Stimulated activated CD8-positive, alpha-beta memory T cell treated with anti-CD3 and anti-CD28 coated beads, Interleukin-4, amount 100 ng/mL, for 24 hours (primary cell): ENCODE results near the gene RAC3.

Experiments
- DNase-seq: peaks from one replicate; pipeline ENCODE4 v3.0.0-alpha.2; 2020; ENCODE audit warnings: low read depth

RAC3 gene

DNA sequence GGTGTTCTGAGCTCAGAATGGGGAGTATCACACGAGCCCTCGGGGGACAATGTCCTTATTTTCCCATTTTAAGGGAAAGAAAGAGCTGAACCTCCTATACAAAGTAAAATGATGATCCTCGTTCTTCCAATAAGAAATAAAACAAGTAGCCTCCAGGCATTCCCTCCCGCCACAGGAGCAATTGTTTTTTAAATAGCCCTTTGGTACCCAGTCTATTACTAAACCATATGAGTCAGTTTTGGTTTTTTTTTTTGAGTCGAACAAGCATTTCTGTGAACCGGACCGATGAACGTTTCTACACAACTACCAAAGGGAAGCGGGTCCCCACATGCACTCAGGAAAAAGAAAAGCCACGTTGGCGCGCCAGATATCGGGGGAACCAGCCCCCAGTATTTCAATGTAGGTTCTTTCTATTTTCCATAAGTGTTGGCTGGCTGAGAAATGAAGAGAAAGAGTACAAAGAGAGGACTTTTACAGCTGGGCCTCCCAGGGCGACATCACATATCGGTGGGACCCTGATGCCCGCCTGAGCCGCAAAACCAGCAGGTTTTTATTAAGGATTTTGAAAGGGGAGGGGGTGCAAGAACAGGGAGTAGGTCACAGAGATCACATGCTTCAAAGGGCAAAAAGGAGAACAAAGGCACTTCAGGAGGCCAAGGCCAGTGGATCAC, 9.8 kb downstream of the RAC3 start:
- DNase-seq, result no peak

DNA sequence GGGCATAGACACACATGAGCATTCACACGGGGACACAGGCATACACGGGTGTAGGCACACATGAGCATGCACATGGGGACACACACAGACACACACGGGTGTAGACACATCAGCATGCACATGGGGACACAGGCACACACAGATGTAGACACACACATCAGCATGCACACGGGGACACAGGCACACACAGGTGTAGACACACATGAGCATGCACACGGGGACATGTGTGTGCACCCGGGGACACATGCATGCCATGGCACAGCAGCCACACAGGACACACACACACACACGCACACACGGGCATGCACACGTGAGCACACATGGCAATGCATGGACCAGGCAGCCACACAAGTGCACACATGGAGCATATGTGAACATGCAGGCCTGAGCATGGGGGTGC, 11.2 kb downstream of the RAC3 start:
- DNase-seq, result no peak

DNA sequence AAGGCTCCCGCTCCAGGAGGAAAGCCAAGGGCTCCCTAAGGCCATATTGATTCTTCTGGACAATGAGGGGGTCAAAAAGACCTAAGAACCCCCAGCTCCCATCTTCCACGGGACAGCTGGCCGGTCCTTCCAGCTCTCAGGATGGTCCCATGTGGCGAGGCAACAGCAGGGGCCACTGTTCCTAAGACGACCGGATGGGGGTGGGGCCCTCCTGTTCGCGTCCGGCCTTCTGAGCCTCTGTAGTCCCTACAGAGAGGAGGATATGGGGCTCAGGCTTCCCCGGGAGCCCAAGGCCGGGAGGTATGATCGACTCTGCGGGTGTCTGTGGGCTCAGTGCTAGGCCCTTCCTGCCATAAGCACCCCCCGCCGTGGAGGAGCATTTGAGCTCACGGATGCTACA, 12.0 kb downstream of the RAC3 start:
- no peak for DNase-seq

DNA sequence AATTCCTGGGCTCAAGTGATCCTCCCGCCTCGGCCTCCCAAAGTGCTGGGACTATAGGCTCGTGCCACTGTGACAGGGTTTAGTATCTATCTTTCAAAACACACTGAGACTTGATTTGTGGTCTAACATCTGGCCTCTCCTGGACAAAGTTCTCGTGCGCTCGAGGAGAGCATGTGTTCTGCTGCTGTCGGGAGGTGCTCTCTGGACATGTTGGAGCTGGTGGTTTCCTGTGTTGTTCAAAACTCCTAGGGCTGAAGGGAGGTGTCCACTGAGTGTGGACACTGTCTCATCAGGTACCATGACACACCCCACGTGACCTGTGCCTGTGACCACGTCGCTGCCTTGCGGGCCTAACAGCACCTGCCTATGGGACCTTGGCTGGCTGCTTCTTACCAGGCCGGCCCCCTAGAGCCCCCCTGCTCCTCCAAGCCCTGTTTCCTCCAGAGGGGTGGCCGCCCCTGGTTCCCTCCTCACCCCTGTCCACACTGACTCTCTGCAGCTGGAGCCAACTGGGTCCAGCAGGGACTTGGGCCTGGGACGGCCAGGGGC, 14.5 kb downstream of the RAC3 start:
- no peak for DNase-seq

DNA sequence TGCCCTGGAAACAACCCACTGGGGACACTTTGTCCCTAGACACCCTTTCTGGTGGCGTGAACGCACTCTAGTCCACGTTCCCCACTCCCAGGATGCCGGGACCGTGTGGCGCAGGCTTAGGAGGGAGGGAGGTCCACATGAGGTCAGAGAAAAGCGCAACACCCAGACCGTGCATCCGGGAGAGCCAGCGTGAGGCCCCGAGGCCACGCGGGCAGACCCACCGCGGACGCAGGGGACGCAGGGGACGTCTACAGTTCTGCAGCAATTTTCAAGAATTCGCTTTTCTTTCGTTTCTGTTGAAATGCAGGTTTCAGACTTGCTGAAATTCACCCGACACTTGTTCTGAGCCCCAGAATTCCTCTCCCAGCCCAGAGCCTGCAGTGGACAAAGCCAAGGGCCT, 15.4 kb downstream of the RAC3 start:
- no peak for DNase-seq

- no peak for DNase-seq
These were observed 15.9 kb downstream of the RAC3 start for GRCh38 chr17:82047379-82047778.

GRCh38 chr17:82047914-82048570, 16.6 kb downstream of the RAC3 start:
- DNase-seq, result no peak

- no peak for DNase-seq
These were observed 17.1 kb downstream of the RAC3 start for GRCh38 chr17:82048571-82048971.

DNA sequence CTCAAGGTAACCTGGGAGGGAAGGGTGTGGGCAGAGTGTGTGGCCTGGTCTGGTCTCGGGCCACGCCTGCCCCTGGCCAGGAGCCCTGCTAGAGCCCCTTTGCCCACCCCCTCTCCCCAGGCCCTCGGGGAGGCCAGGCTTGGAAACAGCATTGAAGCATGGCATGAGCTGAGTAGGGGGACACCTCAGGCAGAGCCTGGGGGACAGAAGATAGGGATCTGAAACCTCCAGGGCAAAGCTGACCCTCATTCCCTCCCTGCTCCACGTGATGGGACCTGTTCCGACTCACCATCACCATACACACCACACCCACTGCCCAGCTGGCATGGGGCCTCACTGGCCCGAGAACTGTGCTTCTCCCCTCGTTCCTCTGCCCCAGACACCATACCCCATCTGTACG, 17.6 kb downstream of the RAC3 start:
- DNase-seq, result no peak

GRCh38 chr17:82049521-82049971, 18.1 kb downstream of the RAC3 start:
- no peak for DNase-seq

GRCh38 chr17:82050152-82050760, 18.8 kb downstream of the RAC3 start:
- no peak for DNase-seq

DNA sequence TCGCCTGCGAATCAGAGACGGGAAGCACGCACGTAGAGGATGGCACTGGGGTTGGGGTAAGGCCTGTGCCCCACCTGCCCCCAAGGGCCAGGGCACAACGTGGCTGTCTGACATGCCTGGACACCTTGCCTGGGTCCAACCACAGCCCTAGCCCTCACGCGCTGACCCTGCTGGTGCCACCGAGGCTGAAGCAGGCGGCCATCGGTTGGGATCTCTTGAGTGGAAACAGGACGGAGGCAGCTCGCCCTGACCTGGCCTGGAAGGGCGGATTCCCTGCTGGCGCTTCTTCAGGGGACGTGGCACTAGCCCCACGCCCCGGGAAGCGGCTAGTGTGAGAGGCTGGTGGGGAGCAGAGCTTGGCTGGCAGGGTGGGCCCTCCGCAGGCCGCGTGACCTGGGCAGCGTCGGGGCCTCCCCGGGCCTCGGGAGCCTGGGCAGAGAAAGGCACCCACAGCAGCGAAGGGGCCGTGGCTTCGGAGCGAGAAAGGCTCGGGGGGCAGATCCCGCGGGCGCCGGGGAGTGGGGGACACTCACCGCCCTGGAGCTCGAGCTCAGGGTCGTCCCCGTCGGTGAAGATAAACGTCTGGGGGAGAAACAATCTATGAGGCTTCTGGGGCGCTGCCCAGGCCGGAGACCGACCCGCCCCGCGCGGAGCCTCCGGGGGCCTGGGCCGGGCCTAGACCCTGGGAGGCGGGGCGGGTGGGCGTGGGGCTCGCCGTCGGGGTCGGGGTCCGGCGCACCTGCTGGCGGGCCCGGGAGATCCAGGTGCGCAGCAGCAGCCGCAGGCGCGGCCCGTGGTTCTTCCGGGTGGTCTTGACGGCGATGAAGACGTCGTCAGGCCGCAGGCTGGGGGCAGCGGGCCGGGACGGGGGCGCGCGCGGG, 19.5 kb downstream of the RAC3 start:
- DNase-seq, result no peak

DNA sequence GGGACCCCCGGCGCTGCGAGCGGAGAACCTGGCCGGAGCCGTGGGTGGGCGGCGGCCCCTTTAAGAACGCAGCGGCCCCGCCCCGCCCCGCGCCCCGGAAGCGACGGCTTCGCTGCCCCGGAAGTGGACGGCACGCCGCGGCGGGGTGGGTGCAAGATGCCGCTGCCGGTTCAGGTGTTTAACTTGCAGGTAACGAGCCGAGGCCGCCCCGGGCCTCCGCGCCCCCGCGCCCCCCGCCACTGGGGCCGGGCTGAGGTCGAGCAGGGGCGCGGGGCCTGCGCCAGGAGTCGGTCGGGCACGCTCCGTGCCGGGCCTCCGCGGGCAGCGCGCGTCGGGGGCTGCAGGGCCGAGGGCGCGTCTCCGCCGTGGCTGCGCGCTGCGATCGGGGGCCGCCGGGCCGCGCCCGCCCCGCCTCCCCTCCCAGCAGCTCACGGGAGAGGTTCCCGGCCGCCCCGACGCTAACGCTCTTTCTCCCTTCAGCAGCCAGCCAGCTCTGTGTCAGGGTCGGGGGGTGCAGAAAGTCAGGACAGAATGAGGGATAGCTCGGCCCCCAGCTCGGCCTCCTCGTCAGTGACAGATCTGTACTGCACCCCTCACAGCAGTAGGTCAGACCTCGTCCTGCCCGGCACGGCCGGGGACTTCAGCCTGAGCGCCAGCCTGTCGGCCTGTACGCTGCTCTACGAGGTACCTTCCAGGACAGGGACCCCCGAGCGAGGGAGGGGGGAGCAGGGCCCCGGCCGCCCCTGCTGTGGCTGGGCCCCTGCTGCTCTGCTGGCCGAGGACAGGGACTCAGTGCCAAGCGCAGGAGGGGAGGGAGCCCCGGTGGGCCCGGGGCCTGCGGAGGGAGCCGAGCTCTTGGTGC, 20.5 kb downstream of the RAC3 start, which contains the start of the genes GPS1 and RFNG:
Gene GPS1, plus strand, starts transcription at position 123 of the 862 bp plus-strand sequence. Its CDS starts 34 bp downstream, at position 157.
Gene RFNG, minus strand, starts transcription at position 36 of the 862 bp plus-strand sequence. CDS start 45 bp downstream, outside the sequence.
- peak; percentile 84 for DNase-seq

GRCh38 chr17:82052638-82053059, 21.2 kb downstream of the RAC3 start:
- no peak for DNase-seq

DNA sequence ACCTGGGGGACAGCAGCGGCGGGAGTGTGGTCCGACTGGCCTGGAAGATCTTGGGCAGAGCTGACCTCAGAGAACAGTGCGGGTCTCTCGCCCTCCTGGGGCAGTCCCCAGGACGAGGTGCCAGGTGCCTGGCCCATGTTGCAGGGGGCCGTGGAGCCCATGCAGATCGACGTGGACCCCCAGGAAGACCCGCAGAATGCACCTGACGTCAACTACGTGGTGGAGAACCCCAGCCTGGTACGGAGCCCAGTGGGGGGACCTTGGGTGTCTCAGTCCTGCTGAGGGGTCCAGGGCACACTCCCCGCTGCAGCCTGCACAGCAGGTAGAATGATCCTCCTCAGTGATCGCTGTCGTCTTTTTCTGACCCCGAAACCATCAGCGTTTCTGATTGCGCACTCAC, 21.7 kb downstream of the RAC3 start:
- no peak for DNase-seq

- DNase-seq, result no peak
These were observed 22.2 kb downstream of the RAC3 start for GRCh38 chr17:82053556-82054263.

- no peak for DNase-seq
These were observed 23.0 kb downstream of the RAC3 start for GRCh38 chr17:82054351-82055022.

GRCh38 chr17:82055023-82055964, 23.8 kb downstream of the RAC3 start:
- DNase-seq, result no peak
